Kidney epithelial cell (primary cell): ENCODE data around the gene EYA4. TPM values are rescaled to one million over a fixed set of nuclear protein-coding genes. Genes with fewer than 3 reads are reported as not detected.

ENCODE experiments used
- DNase-seq: peaks from one replicate; pipeline ENCODE4 v3.0.0-alpha.2; 2010; ENCODE audit warnings: low read depth
- H3K27me3 ChIP-seq: 2 replicates; pipeline ENCODE4 v1.6.0; 2011; ENCODE audit warnings: low read length; ENCODE audit not compliant: control insufficient read depth, insufficient read depth
- H3K36me3 ChIP-seq: 2 replicates; pipeline ENCODE4 v1.5.1; 2011; ENCODE audit warnings: low read length; ENCODE audit not compliant: control insufficient read depth, insufficient read depth
- H3K4me3 ChIP-seq: 2 replicates; pipeline ENCODE4 v1.5.1; 2011; ENCODE audit warnings: low read depth, mild to moderate bottlenecking, control low read depth, low read length
- CTCF ChIP-seq: IDR thresholded peaks from 2 replicates; pipeline ENCODE4 v1.5.1; 2011; ENCODE audit warnings: mild to moderate bottlenecking, moderate library complexity, low read length, control low read depth, inconsistent platforms; ENCODE audit not compliant: insufficient read depth, poor library complexity, severe bottlenecking
- total RNA-seq: library from RNA; depleted of rRNA; stranded (reverse); fragments of >200 nt; gene quantifications from 2 replicates; pipeline ENCODE4 v1.2.3, GENCODE V29; 2015

The EYA4 gene
- total RNA-seq, 1 donor from 2014 or later, result 0.58 TPM

GRCh38 chr6:133539502-133540259 is 298.5 kb downstream of the EYA4 start:
- no peak for TF ChIP-seq CTCF
- Histone ChIP-seq H3K36me3 (no peaks in the 10 kb centered on the region), H3K27me3 (no peaks in the 10 kb centered on the region), H3K4me3 (no peak overlapping the region)
- DNase-seq, result no peak

GRCh38 chr6:133540361-133540760 is 299.2 kb downstream of the EYA4 start:
- Histone ChIP-seq H3K4me3 (no peak overlapping the region), H3K27me3 (no peaks in the 10 kb centered on the region), H3K36me3 (no peaks in the 10 kb centered on the region)
- no peak for DNase-seq
- no peak for TF ChIP-seq CTCF

GRCh38 chr6:133541040-133541439 is 299.9 kb downstream of the EYA4 start:
- no peak for DNase-seq
- TF ChIP-seq CTCF, result no peak
- no peaks in the 10 kb centered on the region for H3K36me3 ChIP-seq
- no peak overlapping the region for H3K4me3 ChIP-seq
- no peaks in the 10 kb centered on the region for H3K27me3 ChIP-seq

GRCh38 chr6:133542056-133542821 is 301.1 kb downstream of the EYA4 start:
- no peak for TF ChIP-seq CTCF
- Histone ChIP-seq H3K4me3 (no peak overlapping the region), H3K27me3 (no peaks in the 10 kb centered on the region), H3K36me3 (no peaks in the 10 kb centered on the region)
- DNase-seq, result no peak

GRCh38 chr6:133544419-133544818 is 303.3 kb downstream of the EYA4 start:
- no peak for TF ChIP-seq CTCF
- DNase-seq, result no peak
- Histone ChIP-seq H3K36me3 (no peaks in the 10 kb centered on the region), H3K27me3 (no peaks in the 10 kb centered on the region), H3K4me3 (no peak overlapping the region)

GRCh38 chr6:133546098-133546497 is 304.9 kb downstream of the EYA4 start:
- Histone ChIP-seq H3K36me3 (no peaks in the 10 kb centered on the region), H3K27me3 (no peaks in the 10 kb centered on the region), H3K4me3 (no peak overlapping the region)
- no peak for DNase-seq
- TF ChIP-seq CTCF, result no peak
